Measurements from ENCODE around the gene ACVR2B.

ACVR2B gene

DNA sequence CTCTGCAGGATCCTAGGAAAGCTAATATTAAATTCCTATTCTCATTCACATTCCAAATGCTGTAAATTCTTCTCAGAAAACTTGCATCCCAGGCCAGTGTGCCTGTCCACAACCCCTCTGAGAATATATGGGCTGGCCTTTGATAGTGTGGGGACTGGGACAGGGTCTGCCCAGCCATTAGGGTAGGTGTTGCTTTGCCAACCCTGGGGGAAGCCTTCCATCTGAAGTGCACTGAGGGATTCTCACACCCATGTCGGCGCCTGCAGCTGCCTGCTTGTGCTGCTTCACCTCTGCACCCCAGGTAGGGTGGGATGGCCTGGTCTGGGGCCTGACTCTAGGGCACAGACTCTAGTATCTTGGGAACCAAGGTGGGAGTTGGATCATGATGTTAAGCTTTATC is 27.2 kb downstream of the ACVR2B start:
- FAIRE-seq (no peak), DNase-seq (ENCODE audit: low spot score) (no peak)

- FAIRE-seq (no peak), DNase-seq (ENCODE audit: low spot score) (no peak)
Measured at GRCh38 chr3:38482951-38483350, 29.3 kb downstream of the ACVR2B start.

DNA sequence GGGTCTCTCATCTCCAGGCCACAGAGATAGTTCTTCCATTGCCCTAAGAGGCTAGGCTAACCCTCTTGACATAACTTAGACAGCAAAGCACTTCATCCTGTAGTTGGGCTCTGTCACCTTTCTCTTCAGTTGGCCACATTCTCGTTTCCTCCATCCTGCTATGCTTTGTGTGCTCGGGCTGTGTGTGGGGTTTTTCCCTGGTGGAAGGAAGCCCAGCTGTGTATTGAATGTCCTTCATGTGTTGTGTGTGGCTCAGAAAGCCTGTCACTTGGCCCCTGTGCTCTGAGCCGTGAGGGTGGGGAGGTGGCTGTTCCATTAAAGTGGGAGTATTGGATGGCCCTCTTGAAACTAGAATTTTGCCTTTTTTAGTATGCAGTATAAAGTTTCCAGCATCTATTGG is 33.6 kb downstream of the ACVR2B start:
- no peak for DNase-seq (ENCODE audit: low spot score)
- no peak for FAIRE-seq

GRCh38 chr3:38488949-38489348 is 35.3 kb downstream of the ACVR2B start:
- DNase-seq (ENCODE audit: low spot score) (no peak), FAIRE-seq (no peak)

DNA sequence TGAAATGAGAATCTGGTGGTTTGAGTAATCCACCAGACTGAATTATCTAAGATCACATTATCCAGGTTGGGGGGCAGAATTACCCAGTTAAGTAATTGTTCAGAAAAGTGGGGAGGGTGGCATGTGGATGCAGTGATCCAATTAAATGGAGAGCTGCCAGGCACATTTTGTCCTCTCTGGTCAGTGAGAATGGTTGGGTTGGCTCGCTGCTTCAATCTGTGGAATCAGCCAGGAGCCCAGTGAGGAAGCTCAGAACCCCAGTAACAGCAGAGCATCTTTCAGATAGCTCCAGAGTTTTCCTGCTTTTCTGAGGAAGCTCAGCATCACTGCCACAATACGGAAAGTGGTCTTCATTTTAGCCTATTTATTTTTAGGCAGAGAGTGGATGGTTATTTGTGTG is 36.1 kb downstream of the ACVR2B start:
- FAIRE-seq (no peak), DNase-seq (ENCODE audit: low spot score) (no peak)

GRCh38 chr3:38490281-38491030 is 36.8 kb downstream of the ACVR2B start:
- DNase-seq (ENCODE audit: low spot score) (no peak), FAIRE-seq (no peak)

DNA sequence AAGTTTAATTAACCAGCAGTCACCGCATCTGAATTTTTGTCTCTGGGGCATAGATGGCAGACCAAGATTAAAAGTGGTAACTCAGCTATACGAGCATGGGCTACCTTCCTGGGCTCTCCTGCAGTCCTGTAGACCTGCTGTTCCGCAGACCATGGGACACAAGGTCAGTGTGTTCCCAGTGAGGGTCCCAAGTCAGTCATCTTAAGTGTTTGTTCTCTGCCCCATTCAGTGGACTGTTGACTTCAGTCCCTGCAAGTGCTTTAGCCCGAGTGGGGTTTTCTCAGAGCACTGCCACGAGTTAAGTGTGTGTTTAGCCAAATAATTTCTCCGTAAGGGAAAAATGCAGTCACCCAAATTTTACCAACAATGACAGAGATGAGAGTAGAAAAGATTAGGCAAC is 37.5 kb downstream of the ACVR2B start:
- DNase-seq (ENCODE audit: low spot score) (no peak), FAIRE-seq (no peak)

DNA sequence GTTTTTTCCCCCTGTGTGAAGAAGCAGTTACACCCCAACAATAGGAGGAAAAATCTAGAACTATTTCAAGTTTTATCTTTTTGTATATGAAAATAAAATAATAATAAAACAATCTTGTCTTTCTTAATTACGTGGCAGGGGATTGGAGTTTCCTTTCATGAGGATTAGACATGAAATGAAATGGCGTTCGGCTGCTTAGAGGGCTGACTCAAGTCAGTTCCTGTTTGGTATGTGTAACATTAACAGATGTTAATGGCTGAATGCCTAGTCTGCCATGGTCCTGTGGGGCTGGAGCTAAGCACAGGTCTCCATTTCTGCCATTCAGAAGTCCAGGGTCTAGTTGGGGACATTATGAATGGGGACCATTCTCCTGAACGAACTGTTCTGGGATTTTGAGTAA is 39.3 kb downstream of the ACVR2B start:
- no peak for FAIRE-seq
- no peak for DNase-seq (ENCODE audit: low spot score)

DNA sequence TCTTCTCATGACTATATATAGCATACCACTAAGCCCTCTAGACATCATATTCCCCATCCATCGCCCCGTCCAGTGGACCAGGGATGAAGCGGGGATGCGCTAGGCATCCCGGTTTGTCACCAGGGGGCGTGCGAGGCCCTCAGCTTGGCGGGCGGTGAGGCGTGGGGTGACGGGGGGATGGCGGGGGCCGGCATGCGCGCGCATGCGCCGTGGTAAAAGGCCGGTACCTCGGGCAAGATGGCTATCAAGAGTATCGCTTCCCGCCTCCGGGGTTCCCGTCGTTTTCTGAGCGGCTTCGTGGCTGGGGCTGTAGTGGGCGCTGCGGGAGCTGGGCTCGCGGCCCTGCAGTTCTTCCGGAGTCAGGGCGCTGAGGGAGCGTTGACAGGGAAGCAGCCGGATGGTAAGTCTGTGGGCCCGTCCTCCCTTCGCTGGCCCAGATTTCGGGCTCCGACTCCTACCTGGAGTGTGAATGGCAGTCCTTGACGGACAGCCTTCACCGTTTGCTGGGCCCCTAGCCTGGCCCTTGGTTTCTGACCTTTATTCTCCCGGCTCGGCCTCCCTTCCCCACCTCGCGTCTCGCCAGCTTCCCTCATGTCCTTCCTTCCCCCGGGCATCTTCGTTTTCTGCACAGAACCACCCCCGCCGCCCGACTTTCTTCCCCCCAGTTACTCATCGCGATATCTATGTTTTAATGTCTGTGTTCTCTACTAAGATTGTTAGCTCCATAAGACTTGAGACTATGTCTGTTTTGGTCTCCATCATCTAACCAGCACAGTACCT is 42.6 kb downstream of the ACVR2B start, which contains the start of gene EXOG:
Gene EXOG (plus strand): TSS at position 210 of the 780 bp plus-strand sequence. CDS start 28 bp downstream, at position 238.
- peak; percentile 55 for FAIRE-seq

GRCh38 chr3:38497031-38497430 is 43.3 kb downstream of the ACVR2B start:
- DNase-seq (ENCODE audit: low spot score) (no peak), FAIRE-seq (no peak)

More for the DNA sequence above, 42.6 kb downstream of the ACVR2B start, which contains the start of gene EXOG:
- peak; percentile 99 for DNase-seq (ENCODE audit: low spot score)

DNA sequence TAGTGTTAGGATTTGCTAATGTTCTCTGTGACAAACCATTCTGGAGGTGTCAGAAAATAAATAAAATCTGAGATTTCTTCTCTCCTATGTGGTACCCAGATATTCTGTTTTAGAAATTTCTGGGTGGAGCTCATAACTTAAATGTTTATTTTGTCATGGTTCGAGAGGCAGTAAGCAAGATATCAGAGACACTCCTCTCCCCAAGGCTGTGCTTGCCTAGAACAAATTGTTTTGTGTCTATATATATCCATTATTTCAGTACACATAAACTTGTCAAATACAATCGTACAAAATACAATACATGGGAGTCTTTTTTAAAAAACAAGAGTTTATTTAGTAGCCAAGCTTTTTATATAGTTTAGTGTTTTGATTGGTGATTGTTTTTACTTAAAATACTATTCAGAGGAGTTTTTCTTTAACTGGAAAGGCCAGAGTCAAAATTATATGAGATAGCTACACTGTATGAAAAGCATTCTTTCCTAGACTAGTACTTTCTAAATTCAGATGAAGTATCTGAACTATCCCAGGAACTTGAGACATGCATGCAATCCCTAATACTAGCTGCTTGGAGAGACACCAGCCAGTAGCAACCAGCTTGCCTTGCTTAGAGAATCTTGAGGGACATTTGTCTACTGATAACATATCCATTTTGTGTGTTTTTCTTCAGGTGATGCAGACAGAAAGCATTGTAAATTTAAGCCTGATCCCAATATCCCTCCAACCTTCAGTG is 47.2 kb downstream of the ACVR2B start:
- FAIRE-seq: no peak
- no peak for DNase-seq (ENCODE audit: low spot score)

DNA sequence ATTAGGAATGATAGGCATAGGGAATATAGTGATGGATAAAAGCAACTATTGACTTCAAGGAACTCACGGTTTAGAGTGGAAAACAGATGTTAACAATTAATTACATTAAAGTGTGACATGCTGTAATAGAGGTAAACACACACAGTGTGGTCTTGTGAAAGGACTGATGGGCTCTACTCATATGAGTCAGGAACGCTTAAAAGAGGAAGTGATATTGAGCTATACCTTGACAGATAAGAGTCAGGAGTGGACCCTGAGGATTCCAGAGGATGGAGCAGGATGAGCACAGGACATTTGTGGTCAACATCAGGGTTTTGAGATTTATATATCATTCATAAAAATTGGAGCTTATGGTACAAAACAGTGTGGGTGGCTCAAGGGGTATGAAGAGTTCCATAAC is 53.4 kb downstream of the ACVR2B start:
- FAIRE-seq: no peak
- no peak for DNase-seq (ENCODE audit: low spot score)

GRCh38 chr3:38509732-38510131 is 56.0 kb downstream of the ACVR2B start:
- no peak for DNase-seq (ENCODE audit: low spot score)
- no peak for FAIRE-seq

- DNase-seq (ENCODE audit: low spot score) (no peak), FAIRE-seq (no peak)
Measured at GRCh38 chr3:38510631-38511030, 56.9 kb downstream of the ACVR2B start.

DNA sequence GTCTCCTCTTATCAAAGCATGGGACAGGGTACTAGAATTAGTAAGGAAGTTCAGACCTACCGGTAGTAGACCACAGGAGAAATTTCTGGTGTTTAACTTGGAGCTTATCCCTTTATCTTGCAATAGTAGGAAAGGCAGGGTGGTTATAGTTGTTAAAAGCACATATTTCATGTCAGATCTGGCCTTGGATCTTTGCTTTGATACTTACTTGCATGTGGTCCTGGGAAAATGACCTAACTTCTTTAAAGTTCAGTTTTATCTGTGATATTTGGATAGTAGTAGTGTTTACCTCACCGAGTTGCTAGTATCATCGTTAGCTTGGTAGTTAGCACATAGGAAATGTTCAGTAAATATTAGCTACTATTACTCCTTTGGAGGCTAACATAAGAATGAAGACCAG is 57.9 kb downstream of the ACVR2B start:
- no peak for FAIRE-seq
- DNase-seq (ENCODE audit: low spot score): no peak

DNA sequence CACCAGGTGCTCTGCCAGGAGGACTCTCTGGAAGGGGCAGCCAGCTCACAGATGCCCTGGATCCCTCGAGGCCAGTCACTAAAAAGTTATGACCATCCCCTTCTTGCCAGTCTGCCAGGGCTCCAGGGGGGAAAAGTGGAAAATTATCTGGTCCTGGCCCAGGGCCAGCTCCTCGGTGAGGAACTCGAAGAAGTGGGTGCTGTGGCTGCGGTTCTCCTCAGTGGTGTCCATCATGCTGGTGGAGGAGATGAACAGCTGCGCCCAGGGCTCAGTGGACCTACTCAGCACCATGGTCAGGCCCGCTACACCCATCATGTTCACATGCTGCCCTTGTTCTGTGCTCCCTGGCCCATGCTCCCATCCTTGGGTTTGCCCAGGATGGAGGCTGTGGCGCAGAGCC is 61.7 kb downstream of the ACVR2B start:
- no peak for FAIRE-seq
- DNase-seq (ENCODE audit: low spot score): no peak

- FAIRE-seq: no peak
- DNase-seq (ENCODE audit: low spot score): no peak
Measured at GRCh38 chr3:38516669-38517068, 63.0 kb downstream of the ACVR2B start.

- no peak for DNase-seq (ENCODE audit: low spot score)
- no peak for FAIRE-seq
Measured at GRCh38 chr3:38519000-38519399, 65.3 kb downstream of the ACVR2B start.

GRCh38 chr3:38519651-38520050 is 66.0 kb downstream of the ACVR2B start:
- FAIRE-seq: no peak
- no peak for DNase-seq (ENCODE audit: low spot score)

GRCh38 chr3:38521391-38521987 is 67.8 kb downstream of the ACVR2B start:
- FAIRE-seq (no peak), DNase-seq (ENCODE audit: low spot score) (peak; percentile 61)

GRCh38 chr3:38522002-38522401 is 68.3 kb downstream of the ACVR2B start:
- DNase-seq (ENCODE audit: low spot score): no peak
- no peak for FAIRE-seq

Data from urothelium cell line (cell line).